T-helper 1 cell (primary cell): Measurements from ENCODE around the gene DACT2.

Experiments
- DNase-seq, 5 donors: peaks; one replicate each; pipeline ENCODE4 v3.0.0-alpha.2; 2012 to 2020

DACT2 gene

DNA sequence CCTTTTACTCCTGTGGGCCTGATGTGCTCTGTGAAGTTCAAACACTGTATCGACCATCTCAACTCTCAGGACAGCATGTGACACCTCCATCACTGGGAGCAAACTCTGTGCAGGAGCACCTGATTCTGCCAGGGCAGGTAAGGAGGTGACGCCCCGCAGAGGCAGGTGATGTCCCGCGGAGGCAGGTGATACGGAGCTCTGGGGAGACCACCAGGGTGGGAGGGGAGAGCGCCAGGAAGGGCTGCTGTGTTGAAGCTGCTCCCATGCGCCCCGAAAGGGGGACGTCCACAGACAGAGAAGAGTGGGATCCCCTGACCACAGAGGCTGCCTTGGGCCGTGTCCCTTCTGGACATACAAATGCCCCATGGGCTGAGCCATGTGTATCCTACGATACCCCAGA, 58.3 kb downstream of the DACT2 start:
- DNase-seq: no peak

DNA sequence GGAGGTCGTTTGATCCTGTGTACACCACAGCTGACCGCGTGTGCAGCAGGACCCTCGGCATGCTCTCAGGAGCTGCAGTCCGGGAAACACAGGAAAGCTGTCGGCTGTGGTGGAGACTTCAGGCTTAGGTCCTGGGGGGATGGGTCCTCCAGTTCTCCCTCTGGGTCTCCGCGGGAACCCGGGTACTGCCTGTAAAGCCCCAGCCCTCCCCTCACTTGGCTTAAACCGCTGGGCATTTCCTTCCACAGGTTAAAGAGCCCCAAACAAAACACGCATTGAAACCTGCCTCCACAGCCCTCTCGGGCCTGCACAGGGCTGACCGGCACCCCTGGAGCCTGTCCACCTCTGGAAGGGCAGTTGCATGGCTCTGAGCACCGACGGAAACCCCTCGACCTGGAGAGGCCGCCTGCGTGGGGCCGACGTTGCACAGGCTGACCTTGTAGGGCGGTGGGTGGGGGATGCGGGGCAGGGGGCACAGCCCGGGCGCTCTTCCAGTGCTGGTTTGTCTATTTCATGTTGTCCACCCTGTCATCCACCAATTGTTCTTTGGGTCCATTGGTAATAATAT, 59.1 kb downstream of the DACT2 start:
- no peak for DNase-seq

DNA sequence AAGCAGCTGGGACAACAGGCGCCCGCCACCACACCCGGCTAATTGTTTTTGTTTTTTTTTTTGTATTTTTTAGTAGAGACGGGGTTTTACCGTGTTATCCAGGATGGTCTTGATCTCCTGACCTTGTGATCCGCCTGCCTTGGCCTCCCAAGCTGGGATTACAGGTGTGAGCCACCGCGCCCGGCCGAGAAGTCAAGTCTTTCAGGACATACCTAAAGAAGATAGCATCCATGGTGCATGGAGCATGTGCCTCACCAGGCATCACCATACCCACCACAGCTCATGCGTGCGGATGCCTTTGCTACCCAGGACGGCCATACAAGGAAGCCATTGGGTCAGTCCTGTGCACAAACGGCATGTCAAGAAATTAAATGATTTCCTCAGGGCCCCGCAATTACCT, 60.8 kb downstream of the DACT2 start:
- DNase-seq: no peak

DNA sequence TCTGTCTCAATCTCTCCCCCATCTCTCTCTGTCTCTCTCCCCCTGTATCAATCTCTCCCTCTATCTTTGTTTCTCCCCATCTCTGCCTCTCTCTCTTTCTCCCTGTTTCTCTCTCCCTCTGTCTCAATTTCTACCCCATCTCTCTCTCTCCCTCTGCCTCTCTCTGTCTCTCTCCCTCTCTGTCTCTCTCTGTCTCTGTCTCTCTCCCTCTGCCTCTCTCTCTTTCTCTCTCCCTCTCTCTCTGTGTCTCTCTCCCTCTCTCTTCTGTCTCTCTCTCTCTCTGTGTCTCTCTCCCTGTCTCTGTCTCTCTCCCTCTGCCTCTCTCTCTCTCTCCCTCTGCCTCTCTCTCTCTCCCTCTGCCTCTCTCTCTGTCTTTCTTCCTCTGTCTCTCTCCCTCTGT, 62.6 kb downstream of the DACT2 start:
- DNase-seq: no peak
